K562 (cell line): Measurements from ENCODE around the gene VPS13D. TPM values are rescaled to one million over a fixed set of nuclear protein-coding genes. Genes with fewer than 3 reads are reported as not detected.
A peak's percentile ranks its signal among the peaks of the same experiment; 100 is the strongest.

Experiments
- DDX20 ChIP-seq: fragments of 450-650 bp; IDR thresholded peaks from 2 replicates; pipeline ENCODE4 v1.6.1; 2016; ENCODE audit warnings: missing genetic modification characterization, low read depth, mild to moderate bottlenecking, missing compliant biosample characterization, moderate library complexity
- DPF2 ChIP-seq: fragments of 450-650 bp; IDR thresholded peaks from 2 replicates; pipeline ENCODE4 v1.6.1; 2016
- FOXP4 ChIP-seq: sonication (generic); formaldehyde crosslinking; IDR thresholded peaks from 2 replicates; pipeline ENCODE4 v1.8.0; 2022; ENCODE audit warnings: mild to moderate bottlenecking, missing genetic modification reagents, borderline replicate concordance
- HDAC1 ChIP-seq, 2 experiments: fragments of 450-650 bp; IDR thresholded peaks; 2 replicates each; pipeline ENCODE4 v1.6.1; 2016 to 2017; ENCODE audit warnings: inconsistent platforms in 1 of 2, mild to moderate bottlenecking in 1 of 2, moderate library complexity in 1 of 2
- MCM3 ChIP-seq: fragments of 450-650 bp; IDR thresholded peaks from 2 replicates; pipeline ENCODE4 v1.6.1; 2016
- NR2C1 ChIP-seq, 2 experiments: fragments of 450-650 bp; IDR thresholded peaks; 2 replicates each; pipeline ENCODE4 v1.6.1; 2017; ENCODE audit warnings: mild to moderate bottlenecking in 2 of 2, antibody characterized with exemption in 1 of 2, inconsistent platforms in 1 of 2, missing compliant biosample characterization in 1 of 2, missing genetic modification characterization in 1 of 2
- PRMT5 ChIP-seq: sonication (generic); formaldehyde crosslinking; IDR thresholded peaks from 2 replicates; pipeline ENCODE4 v1.5.0; 2020; ENCODE audit warnings: missing genetic modification reagents
- RFX7 ChIP-seq: fragments of 250-450 bp; sonication (Bioruptor Pico); IDR thresholded peaks from 2 replicates; pipeline ENCODE4 v1.5.1; 2021; ENCODE audit warnings: mild to moderate bottlenecking
- STAT5B ChIP-seq: fragments of 250-450 bp; sonication (Bioruptor Pico); IDR thresholded peaks from 2 replicates; pipeline ENCODE4 v1.8.0; 2021; ENCODE audit warnings: mild to moderate bottlenecking, inconsistent platforms
- TOE1 ChIP-seq, 2 experiments: fragments of 450-650 bp in 1 of 2; sonication (generic) in 1 of 2; formaldehyde crosslinking in 1 of 2; IDR thresholded peaks; 2 replicates each; pipeline versions ENCODE4 v1.7.1 to v1.8.0; 2016 to 2022; ENCODE audit warnings: borderline replicate concordance in 2 of 2, mild to moderate bottlenecking in 2 of 2, antibody characterized with exemption in 1 of 2, inconsistent platforms in 1 of 2, low read depth in 1 of 2, missing genetic modification reagents in 1 of 2, moderate library complexity in 1 of 2
- XRCC3 ChIP-seq: fragments of 450-650 bp; IDR thresholded peaks from 2 replicates; pipeline ENCODE4 v1.6.1; 2017; ENCODE audit warnings: mild to moderate bottlenecking, moderate library complexity
- ZBTB17 ChIP-seq: fragments of 450-650 bp; formaldehyde crosslinking; IDR thresholded peaks from 2 replicates; pipeline ENCODE4 v1.4.0; 2020; ENCODE audit warnings: mild to moderate bottlenecking
- ZBTB26 ChIP-seq: fragments of 450-650 bp; formaldehyde crosslinking; IDR thresholded peaks from 2 replicates; pipeline ENCODE4 v1.4.0; 2022; ENCODE audit warnings: missing genetic modification characterization
- ZFP36 ChIP-seq: fragments of 150-350 bp; IDR thresholded peaks from 2 replicates; pipeline ENCODE4 v1.6.1; 2018; ENCODE audit warnings: low read length, low read depth; ENCODE audit not compliant: partially characterized antibody
- ZNF124 ChIP-seq: sonication (generic); formaldehyde crosslinking; IDR thresholded peaks from 2 replicates; pipeline ENCODE4 v1.8.1; 2022; ENCODE audit warnings: missing genetic modification reagents
- polyA plus RNA-seq, 8 experiments: library from polyadenylated mRNA; depleted of rRNA in 4 of 8; stranded (reverse) in 5 of 8; unstranded in 3 of 8; fragments of >200 nt; fragmentation: Nextera tagmentation in 2 of 8; fragmentation: Illumina TruSeq in 1 of 8; extraction: Ambion mirVana in 2 of 8; extraction: Trizol in 1 of 8; gene quantifications; 2 replicates each; pipeline versions ENCODE4 v1.2.1 to v1.2.3, GENCODE V29; 2011 to 2014; ENCODE audit warnings: inconsistent platforms in 1 of 8, missing spikeins in 1 of 8
- total RNA-seq, 7 experiments: library from RNA; depleted of rRNA in 6 of 7; stranded (reverse); fragments of >200 nt in 6 of 7; fragmentation: Illumina TruSeq in 2 of 7; extraction: Trizol in 2 of 7; gene quantifications; 2 replicates each; pipeline versions ENCODE4 v1.2.1 to v1.2.3, GENCODE V29; 2011 to 2021; ENCODE audit warnings: low replicate concordance in 1 of 7
- TF ChIP-seq, protein P1 (sequence below): sonication (generic); formaldehyde crosslinking; IDR thresholded peaks from 2 replicates; pipeline ENCODE4 v1.8.1; 2023; ENCODE audit warnings: mild to moderate bottlenecking, missing genetic modification reagents
- TF ChIP-seq, protein P2 (sequence below), 2 experiments: fragments of 200-800 bp in 1 of 2; sonication (Bioruptor generic) in 1 of 2; sonication (generic) in 1 of 2; formaldehyde crosslinking in 1 of 2; IDR thresholded peaks in 1 of 2; conservative IDR thresholded peaks in 1 of 2; 2 replicates each; pipeline versions ENCODE4 v1.5.0 to v1.6.1; 2016 to 2020; ENCODE audit warnings: missing compliant biosample characterization in 1 of 2, missing genetic modification characterization in 1 of 2, missing genetic modification reagents in 1 of 2
- TF ChIP-seq, protein P3 (sequence below): fragments of 450-650 bp; conservative IDR thresholded peaks from 2 replicates; pipeline ENCODE4 v1.6.1; 2016; ENCODE audit warnings: missing genetic modification characterization, low read depth, mild to moderate bottlenecking, control low read depth, missing compliant biosample characterization

Gene VPS13D
- total and polyA plus RNA-seq, 9 of the 15 experiments (the other 6 are each of a cell fraction or from before 2014, with no cell fraction given), result 6.1 to 51.5 (median 38.5) TPM

DNA sequence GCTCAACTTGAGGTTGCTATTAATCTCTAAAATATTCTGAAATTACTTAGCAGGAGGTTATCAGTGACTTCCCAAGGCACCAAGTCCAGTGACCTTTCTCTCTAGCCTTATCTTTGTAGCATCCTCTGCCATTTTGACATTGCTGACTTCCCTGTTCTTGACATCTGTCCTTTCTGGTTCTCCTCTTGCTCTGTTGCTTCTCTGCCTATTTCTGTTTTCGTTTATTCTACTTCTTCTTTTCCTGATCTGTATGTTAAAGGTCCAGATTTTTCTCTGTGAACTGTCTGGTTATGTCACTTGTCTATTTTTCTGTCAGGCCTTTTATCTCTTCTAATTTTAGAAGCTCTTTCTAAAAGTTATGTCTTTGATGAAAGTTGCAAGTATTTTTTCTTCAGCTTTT lies 178.8 kb downstream of the VPS13D start (continued):
- TF ChIP-seq, protein P1, sequence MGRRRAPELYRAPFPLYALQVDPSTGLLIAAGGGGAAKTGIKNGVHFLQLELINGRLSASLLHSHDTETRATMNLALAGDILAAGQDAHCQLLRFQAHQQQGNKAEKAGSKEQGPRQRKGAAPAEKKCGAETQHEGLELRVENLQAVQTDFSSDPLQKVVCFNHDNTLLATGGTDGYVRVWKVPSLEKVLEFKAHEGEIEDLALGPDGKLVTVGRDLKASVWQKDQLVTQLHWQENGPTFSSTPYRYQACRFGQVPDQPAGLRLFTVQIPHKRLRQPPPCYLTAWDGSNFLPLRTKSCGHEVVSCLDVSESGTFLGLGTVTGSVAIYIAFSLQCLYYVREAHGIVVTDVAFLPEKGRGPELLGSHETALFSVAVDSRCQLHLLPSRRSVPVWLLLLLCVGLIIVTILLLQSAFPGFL (CRISPR knock-in tag), result no peak
- TF ChIP-seq ZBTB26 (CRISPR knock-in tag) (no peak), PRMT5 (no peak), DDX20 (tag) (no peak), NR2C1 (IDR thresholded peaks at IDR 0.05) (peak; percentile 85), NR2C1 (tag; IDR thresholded peaks at IDR 0.05) (peak; percentile 83), HDAC1 (IDR thresholded peaks at IDR 0.05) (peak; percentile 70 to 80; a peak in 3 of 4 replicates), STAT5B (CRISPR knock-in tag) (no peak), FOXP4 (CRISPR knock-in tag) (no peak), XRCC3 (no peak), ZFP36 (no peak), ZNF124 (CRISPR knock-in tag) (no peak), MCM3 (no peak), RFX7 (CRISPR knock-in tag) (no peak), TOE1 (IDR thresholded peaks at IDR 0.05; ENCODE audit: borderline replicate concordance) (no peak), TOE1 (CRISPR knock-in tag; IDR thresholded peaks at IDR 0.05; ENCODE audit: borderline replicate concordance, low read depth) (no peak), ZBTB17 (no peak), DPF2 (peak; percentile 76; the same call in 1 of the 2 replicates)
- TF ChIP-seq, protein P2, sequence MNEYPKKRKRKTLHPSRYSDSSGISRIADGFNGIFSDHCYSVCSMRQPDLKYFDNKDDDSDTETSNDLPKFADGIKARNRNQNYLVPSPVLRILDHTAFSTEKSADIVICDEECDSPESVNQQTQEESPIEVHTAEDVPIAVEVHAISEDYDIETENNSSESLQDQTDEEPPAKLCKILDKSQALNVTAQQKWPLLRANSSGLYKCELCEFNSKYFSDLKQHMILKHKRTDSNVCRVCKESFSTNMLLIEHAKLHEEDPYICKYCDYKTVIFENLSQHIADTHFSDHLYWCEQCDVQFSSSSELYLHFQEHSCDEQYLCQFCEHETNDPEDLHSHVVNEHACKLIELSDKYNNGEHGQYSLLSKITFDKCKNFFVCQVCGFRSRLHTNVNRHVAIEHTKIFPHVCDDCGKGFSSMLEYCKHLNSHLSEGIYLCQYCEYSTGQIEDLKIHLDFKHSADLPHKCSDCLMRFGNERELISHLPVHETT (CRISPR knock-in tag; conservative IDR thresholded peaks at IDR 0.05 in 1 of 2, IDR thresholded peaks at IDR 0.05 in 1 of 2), result peak in 1 of 2 experiments; percentile 77; a peak in 2 of 4 replicates
- TF ChIP-seq, protein P3, sequence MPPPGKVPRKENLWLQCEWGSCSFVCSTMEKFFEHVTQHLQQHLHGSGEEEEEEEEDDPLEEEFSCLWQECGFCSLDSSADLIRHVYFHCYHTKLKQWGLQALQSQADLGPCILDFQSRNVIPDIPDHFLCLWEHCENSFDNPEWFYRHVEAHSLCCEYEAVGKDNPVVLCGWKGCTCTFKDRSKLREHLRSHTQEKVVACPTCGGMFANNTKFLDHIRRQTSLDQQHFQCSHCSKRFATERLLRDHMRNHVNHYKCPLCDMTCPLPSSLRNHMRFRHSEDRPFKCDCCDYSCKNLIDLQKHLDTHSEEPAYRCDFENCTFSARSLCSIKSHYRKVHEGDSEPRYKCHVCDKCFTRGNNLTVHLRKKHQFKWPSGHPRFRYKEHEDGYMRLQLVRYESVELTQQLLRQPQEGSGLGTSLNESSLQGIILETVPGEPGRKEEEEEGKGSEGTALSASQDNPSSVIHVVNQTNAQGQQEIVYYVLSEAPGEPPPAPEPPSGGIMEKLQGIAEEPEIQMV (tag), result 0 out of 2 replicates have a peak, but pooled peaks have one; percentile 26
